Chondrocyte (in vitro differentiated cells): ENCODE measurements around the gene WFIKKN2. TPM values are rescaled to one million over a fixed set of nuclear protein-coding genes. Genes with fewer than 3 reads are reported as not detected.
A peak's percentile ranks its signal among the peaks of the same experiment; 100 is the strongest.

Experiments used
- DNase-seq: peaks from one replicate; pipeline ENCODE4 v3.0.0; 2021; ENCODE audit warnings: mixed read lengths, low spot score
- H3K27ac Mint-ChIP-seq: one replicate; pipeline ENCODE4 v1.8.0; 2021; ENCODE audit warnings: mild to moderate bottlenecking, moderate library complexity, mixed read lengths; ENCODE audit not compliant: unreplicated experiment
- H3K27me3 Mint-ChIP-seq: 2 replicates; pipeline ENCODE4 v1.8.0; 2021; ENCODE audit warnings: low read depth, mixed read lengths
- H3K36me3 Mint-ChIP-seq: 2 replicates; pipeline ENCODE4 v1.8.0; 2021; ENCODE audit warnings: low read depth, mixed read lengths
- H3K4me1 Mint-ChIP-seq: 2 replicates; pipeline ENCODE4 v1.8.0; 2021; ENCODE audit warnings: low read depth, mild to moderate bottlenecking, mixed read lengths
- H3K4me3 Mint-ChIP-seq: one replicate; pipeline ENCODE4 v1.8.0; 2021; ENCODE audit warnings: mild to moderate bottlenecking, moderate library complexity, mixed read lengths; ENCODE audit not compliant: unreplicated experiment
- H3K9me3 Mint-ChIP-seq: 2 replicates; pipeline ENCODE4 v1.8.0; 2021; ENCODE audit warnings: low read depth, mixed read lengths
- total RNA-seq: library from RNA; stranded (reverse); gene quantifications from 3 replicates; pipeline ENCODE4 v1.2.1, GENCODE V29; 2021
- TF ChIP-seq, protein P1 (sequence below): fragments of 200-600 bp; sonication (generic); IDR thresholded peaks from 2 replicates; pipeline ENCODE4 v1.5.0; 2021; ENCODE audit warnings: antibody characterized with exemption, mild to moderate bottlenecking, moderate library complexity

The WFIKKN2 gene
- total RNA-seq, 1 donor from 2014 or later, result 0.12 TPM

DNA sequence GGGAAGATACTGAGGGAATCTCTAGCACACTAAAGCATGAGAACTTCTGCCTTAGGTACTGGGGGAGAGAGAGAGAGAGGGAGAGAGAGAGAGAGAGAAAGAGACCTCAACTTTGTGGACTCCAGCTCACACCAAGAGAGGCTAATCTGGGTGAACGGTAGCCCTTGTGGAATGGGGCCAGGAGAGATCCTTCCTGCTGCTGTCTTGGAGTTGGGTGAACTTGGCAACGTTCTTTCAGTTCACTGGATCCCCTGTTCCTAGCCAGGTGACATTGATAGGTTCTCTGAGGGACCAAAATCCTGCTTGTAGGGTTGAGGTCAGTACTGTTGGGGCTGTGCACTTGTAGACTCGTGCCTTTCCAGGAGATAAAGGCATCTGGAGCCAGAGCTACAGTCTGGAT, 26.5 kb upstream of the WFIKKN2 start:
- H3K27ac Mint-ChIP-seq, result no peak overlapping the region
- no peak overlapping the region for H3K4me3 Mint-ChIP-seq
- TF ChIP-seq, protein P1, sequence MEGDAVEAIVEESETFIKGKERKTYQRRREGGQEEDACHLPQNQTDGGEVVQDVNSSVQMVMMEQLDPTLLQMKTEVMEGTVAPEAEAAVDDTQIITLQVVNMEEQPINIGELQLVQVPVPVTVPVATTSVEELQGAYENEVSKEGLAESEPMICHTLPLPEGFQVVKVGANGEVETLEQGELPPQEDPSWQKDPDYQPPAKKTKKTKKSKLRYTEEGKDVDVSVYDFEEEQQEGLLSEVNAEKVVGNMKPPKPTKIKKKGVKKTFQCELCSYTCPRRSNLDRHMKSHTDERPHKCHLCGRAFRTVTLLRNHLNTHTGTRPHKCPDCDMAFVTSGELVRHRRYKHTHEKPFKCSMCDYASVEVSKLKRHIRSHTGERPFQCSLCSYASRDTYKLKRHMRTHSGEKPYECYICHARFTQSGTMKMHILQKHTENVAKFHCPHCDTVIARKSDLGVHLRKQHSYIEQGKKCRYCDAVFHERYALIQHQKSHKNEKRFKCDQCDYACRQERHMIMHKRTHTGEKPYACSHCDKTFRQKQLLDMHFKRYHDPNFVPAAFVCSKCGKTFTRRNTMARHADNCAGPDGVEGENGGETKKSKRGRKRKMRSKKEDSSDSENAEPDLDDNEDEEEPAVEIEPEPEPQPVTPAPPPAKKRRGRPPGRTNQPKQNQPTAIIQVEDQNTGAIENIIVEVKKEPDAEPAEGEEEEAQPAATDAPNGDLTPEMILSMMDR, result no peak
- DNase-seq, result no peak
- peaks cover 7% of the 10 kb centered on the region for H3K4me1 Mint-ChIP-seq
- H3K36me3 Mint-ChIP-seq, result peaks cover 2% of the 10 kb centered on the region
- H3K9me3 Mint-ChIP-seq, result peaks cover under 1% of the 10 kb centered on the region
- H3K27me3 Mint-ChIP-seq, result peaks cover 10% of the 10 kb centered on the region

DNA sequence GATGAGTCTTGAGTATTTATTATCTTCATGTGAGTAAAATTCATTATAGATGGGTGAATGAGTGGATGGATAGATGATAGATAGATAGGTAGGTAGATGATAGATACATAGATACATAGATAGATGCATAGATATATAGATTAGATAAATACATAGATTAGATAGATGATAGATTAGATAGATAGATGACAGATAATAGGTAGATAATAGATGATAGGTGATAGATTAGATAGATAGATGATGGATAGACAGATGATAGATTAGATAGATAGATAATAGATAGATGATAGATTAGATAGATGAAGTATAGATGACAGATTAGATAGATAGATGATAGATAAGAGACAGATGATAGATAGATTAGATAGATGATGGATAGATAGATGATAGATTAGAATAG, 21.8 kb upstream of the WFIKKN2 start:
- H3K27me3 Mint-ChIP-seq, result peaks cover 14% of the 10 kb centered on the region
- H3K27ac Mint-ChIP-seq, result no peak overlapping the region
- TF ChIP-seq, protein P1, result no peak
- no peak overlapping the region for H3K4me3 Mint-ChIP-seq
- H3K9me3 Mint-ChIP-seq, result peaks cover 4% of the 10 kb centered on the region
- peaks cover 3% of the 10 kb centered on the region for H3K36me3 Mint-ChIP-seq
- no peak for DNase-seq
- H3K4me1 Mint-ChIP-seq, result peaks cover 8% of the 10 kb centered on the region

DNA sequence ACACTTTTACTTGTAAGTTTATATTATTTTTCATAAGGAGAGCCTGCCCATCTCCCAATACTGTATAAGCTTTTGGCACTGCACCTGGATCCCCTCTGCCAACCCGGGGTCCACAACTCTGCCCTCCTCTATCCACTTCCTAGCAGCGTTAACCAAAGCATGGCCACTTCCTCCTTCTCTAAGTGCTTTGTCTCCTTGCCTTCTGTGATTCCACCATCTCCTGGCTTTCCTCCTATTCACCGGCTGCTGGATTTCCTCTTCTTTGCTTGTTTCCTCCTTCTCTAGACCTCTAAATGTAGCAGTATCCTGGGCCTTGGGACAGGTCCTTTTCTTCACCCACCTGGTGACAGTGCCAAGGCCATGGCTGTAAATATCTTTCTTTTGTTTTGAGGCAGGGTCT, 20.0 kb upstream of the WFIKKN2 start:
- Mint-ChIP-seq H3K27me3 (peaks cover 14% of the 10 kb centered on the region), H3K4me1 (peaks cover 8% of the 10 kb centered on the region), H3K4me3 (no peak overlapping the region), H3K36me3 (peaks cover 3% of the 10 kb centered on the region), H3K9me3 (peaks cover 4% of the 10 kb centered on the region), H3K27ac (no peak overlapping the region)
- TF ChIP-seq, protein P1, result no peak
- DNase-seq, result no peak

GRCh38 chr17:50816271-50816670, 19.1 kb upstream of the WFIKKN2 start:
- Mint-ChIP-seq H3K4me1 (peaks cover 8% of the 10 kb centered on the region), H3K27ac (no peak overlapping the region), H3K4me3 (no peak overlapping the region), H3K36me3 (peaks cover 3% of the 10 kb centered on the region), H3K9me3 (peaks cover 4% of the 10 kb centered on the region), H3K27me3 (peaks cover 10% of the 10 kb centered on the region)
- TF ChIP-seq, protein P1, result no peak
- DNase-seq, result no peak

GRCh38 chr17:50816771-50817751, 18.3 kb upstream of the WFIKKN2 start:
- Mint-ChIP-seq H3K4me3 (no peak overlapping the region), H3K27me3 (peaks cover 8% of the 10 kb centered on the region), H3K36me3 (peaks cover 2% of the 10 kb centered on the region), H3K9me3 (peaks cover 4% of the 10 kb centered on the region), H3K27ac (no peak overlapping the region), H3K4me1 (peaks cover 8% of the 10 kb centered on the region)
- DNase-seq, result no peak
- TF ChIP-seq, protein P1, result peak; percentile 82
